HG03280 (cell line): ENCODE data around the gene TRIM62.
"Not testable (repeated sequence)": the region's sequence is repeated elsewhere in the genome, so short reads cannot be mapped to it uniquely, and the experiment has no call there.

Experiments used
- ATAC-seq: cut with Tn5 transposase; IDR thresholded peaks from one replicate; pipeline ENCODE4 v1.9.1; 2021; ENCODE audit warnings: mild to moderate bottlenecking, moderate library complexity; ENCODE audit not compliant: unreplicated experiment

Gene TRIM62

GRCh38 chr1:33140153-33141149 lies 41.4 kb downstream of the TRIM62 start:
- ATAC-seq: no peak

GRCh38 chr1:33137800-33138199 lies 44.0 kb downstream of the TRIM62 start:
- ATAC-seq: no peak

- ATAC-seq: not testable (repeated sequence)
Measured at GRCh38 chr1:33136041-33136440, 45.8 kb downstream of the TRIM62 start.

GRCh38 chr1:33133478-33134105 lies 48.3 kb downstream of the TRIM62 start:
- ATAC-seq: no peak

- no peak for ATAC-seq
Measured at GRCh38 chr1:33132549-33132948, 49.3 kb downstream of the TRIM62 start.

GRCh38 chr1:33131191-33131590 lies 50.7 kb downstream of the TRIM62 start:
- ATAC-seq: no peak

- no peak for ATAC-seq
Measured at GRCh38 chr1:33130297-33130696, 51.5 kb downstream of the TRIM62 start.

- ATAC-seq: no peak
Measured at GRCh38 chr1:33128781-33129180, 53.1 kb downstream of the TRIM62 start.

GRCh38 chr1:33127001-33127823 lies 54.6 kb downstream of the TRIM62 start:
- peak; percentile 97 for ATAC-seq

- ATAC-seq: no peak
Measured at GRCh38 chr1:33126411-33127000, 55.3 kb downstream of the TRIM62 start.

- ATAC-seq: not testable (repeated sequence)
Measured at GRCh38 chr1:33124647-33125046, 57.2 kb downstream of the TRIM62 start.

- ATAC-seq: no peak
Measured at GRCh38 chr1:33123266-33123665, 58.6 kb downstream of the TRIM62 start.

- no peak for ATAC-seq
Measured at GRCh38 chr1:33122483-33123178, 59.2 kb downstream of the TRIM62 start.

GRCh38 chr1:33121728-33122127 lies 60.1 kb downstream of the TRIM62 start:
- ATAC-seq: no peak

- no peak for ATAC-seq
Measured at GRCh38 chr1:33120436-33121231, 61.2 kb downstream of the TRIM62 start.

- no peak for ATAC-seq
Measured at GRCh38 chr1:33119532-33120217, 62.2 kb downstream of the TRIM62 start.

- no peak for ATAC-seq
Measured at GRCh38 chr1:33119050-33119449, 62.8 kb downstream of the TRIM62 start.

- no peak for ATAC-seq
Measured at GRCh38 chr1:33118274-33118673, 63.6 kb downstream of the TRIM62 start.
